Karpas-422 (cell line): ENCODE measurements around the gene PRPH2. TPM values are rescaled to one million over a fixed set of nuclear protein-coding genes. Genes with fewer than 3 reads are reported as not detected.

Experiments
- DNase-seq: peaks from one replicate; pipeline ENCODE4 v3.0.0-alpha.2; 2015
- H2AFZ ChIP-seq: fragments of 200-600 bp; sonication (generic); 2 replicates; pipeline ENCODE4 v1.6.1; 2014; ENCODE audit warnings: antibody characterized with exemption, low read length, mixed read lengths
- H3K27ac ChIP-seq: fragments of 200-600 bp; sonication (generic); 2 replicates; pipeline ENCODE4 v1.5.1; 2014; ENCODE audit warnings: mild to moderate bottlenecking, low read length, moderate library complexity
- H3K27me3 ChIP-seq: fragments of 200-600 bp; sonication (generic); 2 replicates; pipeline ENCODE4 v1.6.1; 2014; ENCODE audit warnings: low read length, mixed read lengths
- H3K36me3 ChIP-seq: fragments of 200-600 bp; sonication (generic); 2 replicates; pipeline ENCODE4 v1.6.1; 2014; ENCODE audit warnings: low read length, mixed read lengths; ENCODE audit not compliant: insufficient read depth
- H3K4me1 ChIP-seq: fragments of 200-600 bp; sonication (generic); 2 replicates; pipeline ENCODE4 v1.6.1; 2014; ENCODE audit warnings: mild to moderate bottlenecking, low read length, mixed read lengths
- H3K4me2 ChIP-seq: fragments of 200-600 bp; sonication (generic); 2 replicates; pipeline ENCODE4 v1.6.1; 2014; ENCODE audit warnings: low read length, low read depth, mild to moderate bottlenecking; ENCODE audit not compliant: poor library complexity, severe bottlenecking
- H3K4me3 ChIP-seq: fragments of 200-600 bp; sonication (generic); 2 replicates; pipeline ENCODE4 v1.5.1; 2014; ENCODE audit warnings: mild to moderate bottlenecking, antibody characterized with exemption, low read length, mixed read lengths
- H3K79me2 ChIP-seq: fragments of 200-600 bp; sonication (generic); 2 replicates; pipeline ENCODE4 v1.6.1; 2014; ENCODE audit warnings: mild to moderate bottlenecking, low read length, mixed read lengths
- H3K9ac ChIP-seq: fragments of 200-600 bp; sonication (generic); 2 replicates; pipeline ENCODE4 v1.6.0; 2014; ENCODE audit warnings: low read length
- H3K9me2 ChIP-seq: fragments of 200-600 bp; sonication (generic), shearing (Covaris generic); replicated peaks from 2 replicates; pipeline ENCODE4 v1.6.0; 2014; ENCODE audit warnings: mild to moderate bottlenecking, low read length, moderate library complexity; ENCODE audit not compliant: insufficient read depth
- H3K9me3 ChIP-seq: fragments of 300-700, 200-600 bp; sonication (generic); 2 replicates; pipeline ENCODE4 v1.6.1; 2014; ENCODE audit warnings: low read length, mixed read lengths
- H4K20me1 ChIP-seq: fragments of 200-600 bp; sonication (generic); 2 replicates; pipeline ENCODE4 v1.6.1; 2014; ENCODE audit warnings: mild to moderate bottlenecking, antibody characterized with exemption, low read length, low read depth; ENCODE audit not compliant: insufficient read depth
- total RNA-seq: library from RNA; depleted of rRNA; stranded (reverse); fragments of >200 nt; shearing (Covaris generic); gene quantifications from 2 replicates; pipeline ENCODE4 v1.2.3, GENCODE V29; 2014; ENCODE audit warnings: low replicate concordance

The PRPH2 gene
- total RNA-seq, 1 experiment from 2014 or later = not detected

- peaks cover 6% of the 10 kb centered on the region; the same call in 1 of the 2 replicates for H3K9me3 ChIP-seq
- H2AFZ ChIP-seq = no peak overlapping the region
- no peaks in the 10 kb centered on the region for H3K27me3 ChIP-seq
- peaks cover 6% of the 10 kb centered on the region for H3K4me1 ChIP-seq
- H3K9ac ChIP-seq = no peak overlapping the region
- no peak for DNase-seq
- no peaks in the 10 kb centered on the region for H3K36me3 ChIP-seq
- no peaks in the 10 kb centered on the region for H3K9me2 ChIP-seq
- no peak overlapping the region for H3K4me2 ChIP-seq
- no peak overlapping the region for H3K4me3 ChIP-seq
- no peaks in the 10 kb centered on the region for H3K79me2 ChIP-seq
- no peaks in the 10 kb centered on the region for H4K20me1 ChIP-seq
- no peak overlapping the region for H3K27ac ChIP-seq
Measured at GRCh38 chr6:42714098-42714761, 8.2 kb downstream of the PRPH2 start.

DNA sequence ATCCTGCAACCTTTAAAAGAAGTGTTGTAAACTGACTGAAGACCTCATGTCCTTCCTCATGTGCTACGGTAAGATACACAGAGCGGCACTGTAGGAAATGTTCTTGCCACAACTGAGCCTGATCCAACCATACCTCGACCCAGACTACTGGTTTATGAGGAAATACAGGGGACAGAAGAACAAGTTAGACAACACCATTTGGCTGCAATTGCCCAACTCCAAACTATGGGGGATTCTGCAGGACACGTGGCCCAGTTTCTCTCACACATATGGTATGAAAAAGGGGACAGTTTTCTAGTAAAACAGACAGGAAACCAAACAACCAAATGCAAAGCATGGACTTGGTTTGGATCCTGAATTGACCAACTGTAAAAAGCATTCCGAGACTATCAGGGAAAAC is 10.5 kb downstream of the PRPH2 start:
- Histone ChIP-seq H3K9me2 (no peaks in the 10 kb centered on the region), H3K9me3 (peaks cover 6% of the 10 kb centered on the region; the same call in 1 of the 2 replicates), H2AFZ (no peak overlapping the region), H3K4me3 (no peak overlapping the region), H3K4me1 (no peaks in the 10 kb centered on the region), H3K36me3 (no peaks in the 10 kb centered on the region), H3K9ac (no peak overlapping the region), H4K20me1 (no peaks in the 10 kb centered on the region), H3K27ac (no peak overlapping the region), H3K27me3 (no peaks in the 10 kb centered on the region), H3K79me2 (no peaks in the 10 kb centered on the region), H3K4me2 (no peak overlapping the region)
- no peak for DNase-seq

DNA sequence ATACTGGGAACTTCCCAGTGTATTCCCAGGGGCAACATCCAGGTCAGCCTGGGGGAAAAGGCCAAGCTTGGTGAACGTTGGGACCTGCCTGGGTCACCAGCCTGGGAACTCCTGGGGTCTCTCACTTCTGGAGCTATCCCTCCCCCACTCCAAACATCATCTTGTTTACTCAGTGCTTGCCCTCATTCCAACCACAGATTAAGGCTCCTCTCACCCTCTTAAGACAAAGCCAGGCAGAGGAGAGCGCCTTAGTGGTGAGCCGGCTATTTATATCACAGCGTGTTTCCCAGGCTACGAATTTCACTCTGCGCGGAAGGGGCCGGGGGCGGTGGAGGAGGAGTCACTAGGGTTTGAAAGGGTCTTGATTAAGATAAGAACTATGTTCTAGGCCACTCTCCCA is 12.1 kb downstream of the PRPH2 start:
- Histone ChIP-seq H3K9ac (no peak overlapping the region), H4K20me1 (no peaks in the 10 kb centered on the region), H2AFZ (no peak overlapping the region), H3K9me2 (no peaks in the 10 kb centered on the region), H3K36me3 (no peaks in the 10 kb centered on the region), H3K4me3 (no peak overlapping the region), H3K4me2 (no peak overlapping the region), H3K27me3 (no peaks in the 10 kb centered on the region), H3K27ac (no peak overlapping the region), H3K4me1 (no peaks in the 10 kb centered on the region), H3K79me2 (no peaks in the 10 kb centered on the region), H3K9me3 (peaks cover 6% of the 10 kb centered on the region; the same call in 1 of the 2 replicates)
- DNase-seq = no peak

DNA sequence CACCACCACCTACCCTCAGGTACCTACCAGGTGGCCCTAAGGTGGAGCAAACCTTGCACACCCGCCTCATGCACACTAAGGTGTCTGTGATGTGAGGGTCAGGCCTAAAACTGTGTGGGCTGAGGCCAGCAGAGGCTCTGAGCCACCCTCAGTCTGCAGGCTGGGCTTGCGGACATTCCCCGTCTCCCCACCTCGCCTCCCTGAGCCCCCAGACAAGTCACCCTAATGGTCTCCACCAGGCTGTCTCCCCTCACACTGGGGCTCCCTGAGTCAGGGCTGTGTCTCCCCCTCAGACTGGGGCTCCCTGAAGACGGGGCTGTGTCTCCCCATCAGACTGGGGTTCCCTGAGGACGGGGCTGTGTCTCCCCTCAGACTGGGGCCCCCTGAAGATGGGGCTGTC is 12.5 kb downstream of the PRPH2 start:
- no peaks in the 10 kb centered on the region for H3K27me3 ChIP-seq
- no peaks in the 10 kb centered on the region for H3K79me2 ChIP-seq
- no peak overlapping the region for H2AFZ ChIP-seq
- DNase-seq = no peak
- H3K4me2 ChIP-seq = no peak overlapping the region
- H3K9ac ChIP-seq = no peak overlapping the region
- no peaks in the 10 kb centered on the region for H4K20me1 ChIP-seq
- no peak overlapping the region for H3K4me3 ChIP-seq
- H3K9me2 ChIP-seq = no peaks in the 10 kb centered on the region
- no peak overlapping the region for H3K27ac ChIP-seq
- H3K9me3 ChIP-seq = peaks cover 6% of the 10 kb centered on the region; the same call in 1 of the 2 replicates
- no peaks in the 10 kb centered on the region for H3K36me3 ChIP-seq
- H3K4me1 ChIP-seq = no peaks in the 10 kb centered on the region

- Histone ChIP-seq H3K4me2 (no peak overlapping the region), H3K36me3 (no peaks in the 10 kb centered on the region), H3K9me3 (peaks cover 6% of the 10 kb centered on the region; the same call in 1 of the 2 replicates), H3K4me1 (no peaks in the 10 kb centered on the region), H3K27me3 (no peaks in the 10 kb centered on the region), H3K79me2 (no peaks in the 10 kb centered on the region), H3K9ac (no peak overlapping the region), H4K20me1 (no peaks in the 10 kb centered on the region), H3K4me3 (no peak overlapping the region), H3K27ac (no peak overlapping the region), H3K9me2 (no peaks in the 10 kb centered on the region), H2AFZ (no peak overlapping the region)
- no peak for DNase-seq
Measured at GRCh38 chr6:42708096-42708495, 14.3 kb downstream of the PRPH2 start.

DNA sequence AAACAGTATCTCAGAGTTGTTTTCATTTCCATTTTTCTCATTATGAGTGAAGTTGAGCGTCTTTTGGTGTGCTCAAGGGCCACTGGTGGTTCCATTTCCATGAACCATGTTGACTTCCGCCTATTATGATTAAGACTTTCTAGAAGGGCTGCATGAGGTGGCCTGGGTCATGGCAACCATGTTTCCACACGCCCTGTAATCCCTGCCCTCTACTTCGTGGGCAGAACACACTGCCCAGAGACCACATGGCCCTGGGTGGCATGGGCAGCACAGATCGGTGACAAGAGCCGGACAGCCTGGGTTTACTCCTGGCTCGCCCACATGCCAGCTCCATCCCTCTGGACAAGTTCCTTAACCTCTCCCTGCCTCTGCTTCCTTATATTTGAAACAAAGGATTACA is 14.8 kb downstream of the PRPH2 start:
- no peaks in the 10 kb centered on the region for H3K9me2 ChIP-seq
- peaks cover 6% of the 10 kb centered on the region; the same call in 1 of the 2 replicates for H3K9me3 ChIP-seq
- DNase-seq = no peak
- no peak overlapping the region for H3K4me2 ChIP-seq
- no peak overlapping the region for H3K27ac ChIP-seq
- H3K9ac ChIP-seq = no peak overlapping the region
- no peaks in the 10 kb centered on the region for H3K79me2 ChIP-seq
- H4K20me1 ChIP-seq = no peaks in the 10 kb centered on the region
- H3K27me3 ChIP-seq = no peaks in the 10 kb centered on the region
- H3K4me3 ChIP-seq = no peak overlapping the region
- H2AFZ ChIP-seq = no peak overlapping the region
- H3K36me3 ChIP-seq = no peaks in the 10 kb centered on the region
- no peaks in the 10 kb centered on the region for H3K4me1 ChIP-seq

GRCh38 chr6:42704937-42705374 is 17.4 kb downstream of the PRPH2 start:
- H3K4me3 ChIP-seq = no peak overlapping the region
- H3K36me3 ChIP-seq = no peaks in the 10 kb centered on the region; the same call in 1 of the 2 replicates
- DNase-seq = no peak
- H3K4me1 ChIP-seq = no peaks in the 10 kb centered on the region
- no peaks in the 10 kb centered on the region for H3K9me3 ChIP-seq
- H3K27me3 ChIP-seq = no peaks in the 10 kb centered on the region
- no peak overlapping the region for H3K4me2 ChIP-seq
- H4K20me1 ChIP-seq = no peaks in the 10 kb centered on the region
- no peaks in the 10 kb centered on the region for H3K79me2 ChIP-seq
- no peak overlapping the region for H3K9ac ChIP-seq
- H2AFZ ChIP-seq = no peak overlapping the region
- H3K27ac ChIP-seq = no peak overlapping the region
- no peaks in the 10 kb centered on the region for H3K9me2 ChIP-seq

DNA sequence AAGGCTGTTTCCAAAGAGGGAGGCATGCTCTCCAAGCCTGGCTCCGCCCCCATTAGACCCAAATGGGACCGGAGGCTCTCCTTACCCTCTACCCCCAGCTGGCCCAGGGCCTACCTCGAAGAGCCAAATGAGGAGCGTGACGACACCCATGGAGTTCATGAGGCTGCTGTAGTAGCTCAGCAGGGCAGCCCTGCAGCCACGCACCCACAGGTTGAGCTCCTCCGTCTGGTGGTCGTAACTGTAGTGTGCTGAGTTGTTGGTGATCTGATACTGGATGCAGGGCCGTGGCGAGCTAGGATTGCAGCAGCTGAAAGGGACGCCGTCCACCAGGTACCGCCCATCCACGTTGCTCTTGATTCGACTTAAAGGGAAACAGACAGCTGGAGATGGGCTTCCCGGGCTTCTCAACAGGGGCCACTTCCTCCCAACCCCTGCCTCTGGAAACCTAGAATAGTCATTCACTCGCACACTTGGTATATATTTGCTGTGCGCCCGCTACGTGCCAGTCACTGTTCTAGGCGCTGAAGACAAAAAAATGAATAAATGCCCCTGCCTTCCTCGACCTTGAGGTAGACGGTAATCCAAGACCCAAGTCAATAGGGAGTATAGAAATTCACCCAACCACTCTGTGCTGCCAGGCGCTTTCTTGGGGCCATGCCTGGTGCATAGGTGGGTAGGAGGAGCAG is 18.0 kb downstream of the PRPH2 start:
- Histone ChIP-seq H3K9ac (no peak overlapping the region), H3K9me2 (no peaks in the 10 kb centered on the region), H3K36me3 (no peaks in the 10 kb centered on the region; the same call in 1 of the 2 replicates), H3K4me2 (no peak overlapping the region), H3K4me1 (no peaks in the 10 kb centered on the region), H3K4me3 (no peak overlapping the region), H3K27me3 (no peaks in the 10 kb centered on the region), H3K27ac (no peak overlapping the region), H2AFZ (no peak overlapping the region), H3K9me3 (no peaks in the 10 kb centered on the region), H3K79me2 (no peaks in the 10 kb centered on the region), H4K20me1 (no peaks in the 10 kb centered on the region)
- no peak for DNase-seq
